ENCODE measurements around the gene CSE1L.
"Not testable (repeated sequence)": the region's sequence is repeated elsewhere in the genome, so short reads cannot be mapped to it uniquely, and the experiment has no call there.

CSE1L gene

GRCh38 chr20:49082295-49082694, 36.2 kb downstream of the CSE1L start:
- not testable (repeated sequence) for DNase-seq

DNA sequence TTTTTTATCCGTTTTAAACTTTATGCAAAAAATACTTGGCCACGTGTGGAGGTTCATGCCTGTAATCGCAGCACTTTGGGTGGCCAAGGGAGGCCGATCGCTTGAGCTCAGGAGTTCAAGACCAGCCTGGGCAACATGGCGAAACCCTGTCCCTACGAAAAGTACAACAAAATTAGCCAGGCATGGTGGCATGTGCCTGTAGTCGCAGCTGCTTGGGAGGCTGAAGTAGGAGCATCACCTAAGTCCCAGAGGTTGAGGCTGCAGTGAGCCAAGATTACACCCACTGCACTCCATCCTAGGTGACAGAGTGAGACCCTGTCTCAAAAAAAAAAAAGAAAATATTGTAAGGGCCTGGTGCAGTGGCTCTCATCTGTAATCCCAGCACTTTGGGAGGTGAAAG, 45.0 kb downstream of the CSE1L start:
- no peak for DNase-seq

- DNase-seq: no peak
These were observed 45.6 kb downstream of the CSE1L start for GRCh38 chr20:49091762-49092161.

DNA sequence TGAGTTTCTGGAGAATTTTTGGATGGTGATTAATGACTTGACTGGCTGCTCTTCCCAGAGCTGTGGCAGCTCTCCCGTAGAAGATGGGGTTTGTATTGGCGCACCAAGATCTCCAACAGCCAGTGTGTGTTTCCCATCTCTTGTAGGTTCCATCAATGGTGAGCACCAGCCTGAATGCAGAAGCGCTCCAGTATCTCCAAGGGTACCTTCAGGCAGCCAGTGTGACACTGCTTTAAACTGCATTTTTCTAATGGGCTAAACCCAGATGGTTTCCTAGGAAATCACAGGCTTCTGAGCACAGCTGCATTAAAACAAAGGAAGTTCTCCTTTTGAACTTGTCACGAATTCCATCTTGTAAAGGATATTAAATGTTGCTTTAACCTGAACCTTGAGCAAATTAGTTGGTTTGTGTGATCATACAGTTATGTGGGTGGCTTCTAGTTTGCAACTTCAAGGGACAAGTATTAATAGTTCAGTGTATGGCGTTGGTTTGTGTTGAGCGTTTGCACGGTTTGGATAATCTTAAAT, 50.2 kb downstream of the CSE1L start:
- no peak for DNase-seq

DNA sequence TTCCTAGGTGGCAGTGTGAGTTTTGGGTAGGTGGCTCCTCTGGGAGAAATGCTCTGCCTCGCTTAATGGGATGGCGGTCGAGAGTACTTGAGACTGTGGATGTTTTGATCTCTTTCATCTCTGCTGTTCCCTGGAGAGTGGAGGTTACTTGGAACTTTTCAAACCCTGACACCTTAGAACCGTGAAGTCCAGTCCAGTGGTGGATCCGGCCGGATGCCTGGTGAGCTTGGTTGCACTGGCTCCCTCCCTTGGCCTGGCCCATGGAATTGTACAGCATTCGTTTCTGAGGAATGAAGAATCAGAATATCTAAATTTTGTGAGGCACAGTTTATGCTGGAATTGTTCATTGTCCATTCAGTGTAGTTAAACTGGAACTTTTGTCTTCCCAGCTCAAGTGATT, 51.0 kb downstream of the CSE1L start:
- DNase-seq: no peak

DNA sequence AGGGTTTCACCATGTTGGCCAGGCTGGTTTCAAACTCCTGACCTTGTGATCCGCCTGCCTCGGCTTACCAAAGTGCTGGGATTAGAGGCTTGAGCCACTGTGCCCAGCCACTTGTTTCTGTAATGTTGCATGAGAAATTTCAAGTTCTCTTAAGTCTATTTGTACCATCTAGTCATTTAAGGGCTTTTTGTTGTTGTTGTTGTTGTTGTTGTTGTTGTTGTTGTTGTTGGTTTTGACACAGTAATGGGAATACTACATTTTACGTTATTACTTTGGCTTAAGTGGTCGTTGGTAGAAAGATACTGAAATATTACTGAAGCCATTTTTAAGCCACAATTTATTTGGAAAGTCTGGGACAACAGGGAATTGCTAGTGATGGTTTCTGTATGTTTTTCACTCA, 52.0 kb downstream of the CSE1L start:
- DNase-seq: no peak

GRCh38 chr20:49099011-49099410, 52.9 kb downstream of the CSE1L start:
- DNase-seq: no peak

DNA sequence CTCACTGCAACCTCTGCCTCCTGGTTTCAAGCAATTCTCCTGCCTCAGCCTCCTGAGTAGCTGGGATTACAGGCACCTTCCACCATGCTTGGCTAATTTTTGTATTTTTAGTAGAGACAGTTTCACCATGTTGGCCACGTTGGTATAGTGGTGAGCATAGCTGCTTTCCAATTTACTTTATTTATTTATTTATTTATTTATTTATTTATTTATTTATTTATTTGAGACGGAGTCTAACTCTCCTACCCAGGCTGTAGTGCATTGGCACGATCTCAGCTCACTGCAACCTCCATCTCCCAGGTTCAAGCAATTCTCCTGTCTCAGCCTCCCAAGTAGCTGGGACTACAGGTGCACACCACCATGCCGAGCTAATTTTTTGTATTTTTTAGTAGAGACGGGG, 54.2 kb downstream of the CSE1L start:
- DNase-seq: not testable (repeated sequence)

DNA sequence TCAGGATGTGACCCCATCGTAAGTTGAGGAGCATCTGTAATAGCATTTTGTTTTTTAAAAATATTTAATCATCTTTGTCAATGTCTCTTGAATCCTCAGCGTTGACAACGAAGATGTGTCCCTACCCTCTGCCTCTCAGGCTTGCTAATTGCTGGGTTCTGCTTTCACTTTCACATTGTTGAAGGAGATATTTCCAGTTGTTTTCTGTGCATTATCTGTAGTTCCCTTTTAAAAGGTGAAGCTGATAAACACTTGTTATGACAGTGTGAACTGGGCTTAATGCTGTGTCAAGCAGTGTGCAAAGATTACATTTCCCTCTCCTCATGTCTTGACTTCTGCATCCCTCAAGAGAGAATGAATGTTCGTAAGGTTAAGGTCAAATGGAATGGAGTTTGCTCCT, 54.9 kb downstream of the CSE1L start:
- no peak for DNase-seq

GRCh38 chr20:49103019-49103418, 56.9 kb downstream of the CSE1L start:
- DNase-seq: no peak

- no peak for DNase-seq
These were observed 57.7 kb downstream of the CSE1L start for GRCh38 chr20:49103647-49104364.

- DNase-seq: no peak
These were observed 58.2 kb downstream of the CSE1L start for GRCh38 chr20:49104365-49104648.

- not testable (repeated sequence) for DNase-seq
These were observed 59.0 kb downstream of the CSE1L start for GRCh38 chr20:49104979-49105547.

GRCh38 chr20:49106328-49106727, 60.2 kb downstream of the CSE1L start:
- no peak for DNase-seq

DNA sequence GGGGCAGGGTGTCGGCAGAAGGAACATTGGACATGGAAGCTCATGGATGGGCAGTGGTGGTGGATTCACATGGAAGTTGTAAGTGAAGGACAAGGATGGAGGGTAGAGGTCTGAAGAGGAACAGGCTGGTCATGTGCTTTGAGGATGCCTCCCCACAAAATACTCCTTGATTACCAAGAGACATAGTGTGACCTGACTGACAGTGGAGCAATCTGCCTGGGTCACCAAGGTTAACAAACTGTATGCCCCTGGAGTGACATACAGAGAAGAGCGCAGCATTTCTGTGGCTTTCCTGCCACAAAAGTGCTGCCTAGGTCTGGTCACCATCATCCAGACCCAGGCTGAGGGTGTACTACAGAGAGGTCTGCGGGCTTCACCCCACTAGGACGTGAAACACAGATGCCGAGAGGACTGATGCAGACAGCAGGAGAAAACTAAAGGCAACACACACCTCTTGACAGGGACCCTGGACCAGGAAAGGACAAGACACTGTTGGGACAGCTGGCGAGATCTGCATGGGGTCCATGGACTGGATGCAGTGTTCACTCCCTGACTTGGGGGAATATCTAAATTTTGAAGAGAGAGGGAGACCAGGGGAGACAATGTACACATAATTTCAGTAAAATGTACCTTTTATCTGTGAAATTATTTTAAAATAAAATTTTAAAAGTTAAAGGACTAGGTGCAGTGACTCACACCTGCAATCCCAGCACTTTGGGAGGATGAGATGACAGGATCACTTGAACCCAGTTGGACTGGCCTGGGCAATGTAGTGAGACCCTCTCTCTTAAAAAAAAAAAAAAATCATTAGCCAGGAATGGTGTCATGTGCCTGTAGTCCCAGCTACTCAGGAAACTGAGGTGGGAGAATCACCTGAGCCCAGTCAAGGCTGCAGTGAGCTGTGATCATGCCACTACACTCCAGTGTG, 64.9 kb downstream of the CSE1L start:
- DNase-seq: no peak

GRCh38 chr20:49112596-49113274, 66.6 kb downstream of the CSE1L start:
- DNase-seq: no peak

GRCh38 chr20:49115564-49115963, 69.5 kb downstream of the CSE1L start:
- no peak for DNase-seq

DNA sequence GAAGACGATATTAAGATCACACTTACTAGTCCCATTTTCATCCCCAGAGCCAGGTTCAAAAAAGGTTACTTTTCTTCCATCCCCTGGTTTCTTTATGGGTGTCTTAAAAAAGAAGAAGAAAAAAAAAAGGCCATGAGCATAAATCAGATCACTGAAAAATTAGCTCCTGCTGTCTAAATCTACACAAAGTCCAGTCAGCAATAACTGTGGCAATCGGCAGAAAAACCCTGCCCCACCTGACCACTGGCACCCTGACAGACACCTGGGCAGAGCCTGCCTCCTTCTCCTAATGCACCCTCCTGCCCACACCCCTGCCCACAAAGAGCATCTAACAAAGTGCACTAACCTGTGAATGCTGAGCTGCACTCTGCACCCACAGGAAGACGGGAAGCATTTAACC, 72.2 kb downstream of the CSE1L start:
- DNase-seq: no peak

GRCh38 chr20:49119988-49120387, 73.9 kb downstream of the CSE1L start:
- no peak for DNase-seq

DNA sequence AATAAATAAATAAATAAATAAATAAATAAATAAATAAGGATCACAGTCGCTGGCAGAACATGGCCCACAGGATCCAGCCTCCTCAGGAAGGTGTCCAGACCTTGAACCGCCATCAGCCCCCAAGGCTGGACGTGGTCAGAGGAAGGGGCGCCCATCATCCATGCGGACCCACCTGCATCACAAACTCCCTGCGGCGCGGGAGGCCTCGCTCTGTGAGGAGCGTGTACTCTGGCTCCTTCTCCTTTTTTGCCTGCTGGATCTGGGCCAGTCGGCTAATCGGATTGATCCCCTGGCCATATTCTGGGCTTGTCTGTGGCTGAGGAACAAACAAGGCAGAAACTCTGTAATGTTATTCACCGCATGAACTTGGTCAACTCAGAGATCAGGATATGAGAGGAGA, 76.8 kb downstream of the CSE1L start:
- no peak for DNase-seq

DNA sequence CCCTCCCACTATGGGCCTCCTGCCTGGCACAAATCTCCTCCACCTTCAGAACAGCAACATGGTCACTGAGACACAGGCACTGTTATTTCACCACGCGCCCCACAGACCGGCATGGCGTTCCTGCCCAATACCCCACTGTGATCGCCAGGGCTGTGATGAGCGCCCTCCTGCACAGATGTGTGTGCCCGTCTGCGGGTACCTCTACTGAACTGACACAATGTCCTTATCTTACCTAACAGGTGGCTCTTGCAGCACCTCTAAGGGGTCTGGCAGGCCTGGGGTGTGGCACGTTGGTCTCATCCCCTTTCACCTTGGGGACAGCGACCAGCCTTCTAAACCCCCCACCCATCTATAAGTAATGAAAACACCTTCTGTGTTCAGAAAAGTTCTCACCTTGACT, 77.9 kb downstream of the CSE1L start:
- DNase-seq: no peak

DNA sequence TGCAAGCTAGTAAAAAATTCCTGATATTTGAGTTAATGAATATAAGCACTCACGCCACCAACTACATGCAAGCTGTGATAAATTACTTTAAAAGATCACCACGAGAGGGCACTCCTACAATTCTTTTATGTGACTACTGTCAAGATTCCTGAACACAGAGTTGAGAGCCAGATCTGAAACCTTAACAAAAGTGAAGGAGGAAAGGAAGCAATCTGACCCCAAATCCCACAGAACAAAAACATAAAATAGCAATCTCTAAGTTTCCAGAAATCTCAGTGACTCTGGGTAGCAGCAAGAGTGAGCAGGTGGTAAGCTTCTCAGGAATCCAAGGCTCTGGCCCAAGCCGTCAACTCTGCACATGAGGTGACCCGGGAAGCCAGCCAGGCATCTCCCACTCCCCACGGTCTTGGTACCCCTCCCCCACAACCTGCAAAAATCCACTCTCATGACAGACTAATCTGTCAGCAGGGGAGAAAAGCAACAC, 86.9 kb downstream of the CSE1L start:
- DNase-seq: no peak

DNA sequence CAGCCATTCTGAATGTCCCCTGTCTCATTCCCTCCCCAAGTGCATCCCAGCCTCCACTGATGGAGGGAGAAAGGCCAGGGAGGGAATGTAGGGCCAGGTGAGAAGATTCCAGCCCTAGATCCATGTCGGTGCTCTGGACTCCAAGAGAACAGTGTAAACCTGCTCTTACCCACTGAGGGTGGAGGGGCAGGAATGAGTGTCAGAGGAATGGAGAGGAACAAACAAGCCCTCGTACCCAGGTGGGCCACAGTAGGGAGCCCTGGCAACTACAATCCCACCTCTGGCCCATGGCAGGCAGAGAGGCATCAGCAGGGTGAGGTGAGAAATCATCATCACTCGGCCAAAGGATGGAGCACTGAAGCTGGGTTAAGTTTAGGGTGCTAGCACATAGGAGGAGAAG, 87.5 kb downstream of the CSE1L start:
- no peak for DNase-seq
